Cardiac septum (tissue), 1 donor: ENCODE data around the gene CEP112. TPM values are rescaled to one million over a fixed set of nuclear protein-coding genes. Genes with fewer than 3 reads are reported as not detected.
"Not testable (repeated sequence)": the region's sequence is repeated elsewhere in the genome, so short reads cannot be mapped to it uniquely, and the experiment has no call there.

ENCODE experiments used
- DNase-seq: peaks from one replicate; pipeline ENCODE4 v3.0.0-alpha.2; 2020; ENCODE audit warnings: low spot score
- intact Hi-C: fragments of 100-400 bp; cut with DNase I; formaldehyde crosslinking; loops from one replicate; pipeline ENCODE4 v1.14.0; 2022
- total RNA-seq: library from RNA; stranded (reverse); fragmentation: NEBNext Ultra II Directional; extraction: Animal tissue kit (Norgen Biotek cat#: 25700); gene quantifications from one replicate; pipeline ENCODE4 v1.2.1, GENCODE V29; 2021
- donor health status: DM: no; HTN: no; CAD: no.

CEP112 gene
- total RNA-seq, 1 donor from 2014 or later: 19.6 TPM

- intact Hi-C loops: no loop called here
Measured at GRCh38 chr17:65817951-65818350, 374.0 kb downstream of the CEP112 start.

GRCh38 chr17:65814418-65814817 is 377.5 kb downstream of the CEP112 start:
- DNase-seq: no peak
- intact Hi-C loops: no loop called here

More at GRCh38 chr17:65817951-65818350, 374.0 kb downstream of the CEP112 start:
- DNase-seq: no peak

- no peak for DNase-seq
- intact Hi-C loops: no loop called here
Measured at GRCh38 chr17:65813306-65813705, 378.6 kb downstream of the CEP112 start.

- intact Hi-C loops: no loop called here
- DNase-seq: no peak
Measured at GRCh38 chr17:65811043-65811442, 380.9 kb downstream of the CEP112 start.

GRCh38 chr17:65809366-65809765 is 382.6 kb downstream of the CEP112 start:
- intact Hi-C loops: no loop called here
- no peak for DNase-seq

GRCh38 chr17:65808566-65808965 is 383.4 kb downstream of the CEP112 start:
- intact Hi-C loops, DNase-seq: not testable (repeated sequence)

- intact Hi-C loops: no loop called here
- DNase-seq: no peak
Measured at GRCh38 chr17:65807361-65807760, 384.6 kb downstream of the CEP112 start.

- no peak for DNase-seq
- intact Hi-C loops: no loop called here
Measured at GRCh38 chr17:65801513-65801912, 390.4 kb downstream of the CEP112 start.

- intact Hi-C loops: no loop called here
- no peak for DNase-seq
Measured at GRCh38 chr17:65800655-65801054, 391.3 kb downstream of the CEP112 start.

- intact Hi-C loops: loop anchor here (10.0 kb wide), 1 partner anchor 345 kb away; no protein-coding TSS in a partner anchor
- DNase-seq: no peak
Measured at GRCh38 chr17:65799869-65800268, 392.1 kb downstream of the CEP112 start.

- intact Hi-C loops: loop anchor here (10.0 kb wide), 1 partner anchor 345 kb away; no protein-coding TSS in a partner anchor
- DNase-seq: no peak
Measured at GRCh38 chr17:65799454-65799853, 392.5 kb downstream of the CEP112 start.

- DNase-seq: no peak
- intact Hi-C loops: loop anchor here (10.0 kb wide), 1 partner anchor 343 kb away; no protein-coding TSS in a partner anchor
Measured at GRCh38 chr17:65797809-65798208, 394.1 kb downstream of the CEP112 start.

- DNase-seq: no peak
- intact Hi-C loops: loop anchor here (10.0 kb wide), 1 partner anchor 342 kb away; no protein-coding TSS in a partner anchor
Measured at GRCh38 chr17:65797101-65797500, 394.8 kb downstream of the CEP112 start.

GRCh38 chr17:65794572-65794971 is 397.4 kb downstream of the CEP112 start:
- no peak for DNase-seq
- intact Hi-C loops: loop anchor here (10.0 kb wide), 1 partner anchor 340 kb away; no protein-coding TSS in a partner anchor

GRCh38 chr17:65790241-65790640 is 401.7 kb downstream of the CEP112 start:
- intact Hi-C loops: loop anchor here (10.0 kb wide), 1 partner anchor 335 kb away; no protein-coding TSS in a partner anchor
- DNase-seq: no peak

- intact Hi-C loops: loop anchor here (10.0 kb wide), 1 partner anchor 233 kb away; no protein-coding TSS in a partner anchor
- no peak for DNase-seq
Measured at GRCh38 chr17:65787503-65787902, 404.4 kb downstream of the CEP112 start.

- no peak for DNase-seq
Measured at GRCh38 chr17:65786479-65786878, 405.5 kb downstream of the CEP112 start.

GRCh38 chr17:65785109-65785508 is 406.8 kb downstream of the CEP112 start:
- no peak for DNase-seq
- intact Hi-C loops: loop anchor here (10.0 kb wide), 1 partner anchor 230 kb away; no protein-coding TSS in a partner anchor

More at GRCh38 chr17:65786479-65786878, 405.5 kb downstream of the CEP112 start:
- intact Hi-C loops: loop anchor here (10.0 kb wide), 1 partner anchor 232 kb away; no protein-coding TSS in a partner anchor

- intact Hi-C loops: loop anchor here (10.0 kb wide), 1 partner anchor 229 kb away; no protein-coding TSS in a partner anchor
- DNase-seq: no peak
Measured at GRCh38 chr17:65783845-65784334, 408.0 kb downstream of the CEP112 start.

- not testable (repeated sequence) for DNase-seq
Measured at GRCh38 chr17:65782104-65782706, 409.7 kb downstream of the CEP112 start.

GRCh38 chr17:65780111-65780510 is 411.8 kb downstream of the CEP112 start:
- DNase-seq: no peak
- intact Hi-C loops: loop anchor here (10.0 kb wide), 1 partner anchor 225 kb away; no protein-coding TSS in a partner anchor

More at GRCh38 chr17:65782104-65782706, 409.7 kb downstream of the CEP112 start:
- intact Hi-C loops: loop anchor here (10.0 kb wide), 1 partner anchor 227 kb away; no protein-coding TSS in a partner anchor
